ENCODE results near the gene THBD.

DNA sequence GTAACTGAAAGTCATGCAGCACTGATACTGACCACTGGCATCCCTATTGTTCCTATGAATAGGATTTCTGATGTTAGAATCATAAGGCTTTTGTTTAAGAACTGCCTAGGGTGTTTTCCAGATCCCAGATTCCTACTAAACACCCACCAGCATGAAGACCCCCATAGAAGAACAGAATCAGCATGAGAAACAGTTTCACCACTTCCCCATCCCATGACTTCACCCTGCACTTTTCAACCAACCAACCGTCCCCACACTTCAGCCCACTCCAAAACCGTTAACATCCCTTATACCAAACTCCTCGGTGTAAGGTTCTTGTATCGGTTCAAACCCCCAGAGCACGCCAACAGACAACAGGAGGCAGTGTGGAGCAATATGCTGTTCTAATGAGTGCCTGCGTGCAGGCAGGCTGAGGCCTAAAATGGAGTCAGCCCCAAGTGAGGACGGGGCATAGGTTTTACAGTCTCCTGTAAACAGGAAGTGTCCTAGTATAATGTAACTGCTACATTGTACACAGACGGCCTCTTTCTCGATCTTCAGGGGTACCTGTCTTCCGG, 25.8 kb downstream of the THBD start:
- TF ChIP-seq GATA1 (IDR thresholded peaks at IDR 0.05; ENCODE audit: low read depth, low read length) (no peak), POLR2A (IDR thresholded peaks at IDR 0.05; ENCODE audit: low read length) (no peak)
